ENCODE results near the gene TMCO6. TPM values are rescaled to one million over a fixed set of nuclear protein-coding genes. Genes with fewer than 3 reads are reported as not detected.
"Not testable (repeated sequence)": the region's sequence is repeated elsewhere in the genome, so short reads cannot be mapped to it uniquely, and the experiment has no call there.

Gene TMCO6
- total RNA-seq, 2 experiments from 2014 or later: 26.9 to 36.8 TPM

DNA sequence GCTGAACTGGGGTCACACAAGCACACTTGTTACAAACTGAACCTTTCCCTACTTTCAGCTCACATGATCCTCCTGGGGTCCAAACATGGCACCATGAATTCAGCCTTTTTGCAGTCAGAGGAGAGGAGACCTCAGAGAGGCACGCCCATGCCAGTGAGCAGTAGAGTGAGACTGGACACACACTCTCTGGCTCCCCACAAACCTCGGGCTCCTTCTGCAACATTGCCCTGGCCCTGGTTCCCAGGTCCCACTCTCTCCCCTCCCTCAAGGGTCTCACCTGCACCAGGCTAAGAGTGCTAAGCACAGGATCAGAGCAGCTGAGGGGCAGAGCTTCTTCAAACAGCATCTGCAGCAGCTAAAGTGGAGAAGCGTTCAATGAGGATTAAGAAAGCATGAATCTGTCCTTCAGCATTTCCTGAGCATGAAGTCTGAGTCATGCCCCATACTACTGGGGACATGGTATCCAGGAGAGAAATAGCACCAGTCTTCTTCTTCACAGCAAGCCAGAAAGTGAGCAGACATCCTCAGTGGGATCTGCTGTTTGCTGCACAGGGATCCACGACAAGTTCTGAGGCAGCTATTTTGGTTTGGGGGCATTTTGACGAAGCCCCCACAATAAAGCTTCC, 47.4 kb upstream of the TMCO6 start:
- Histone ChIP-seq H2AFZ (ENCODE audit: low read length) (no peak overlapping the region), H3K36me3 (ENCODE audit: insufficient read depth, low read length) (no peaks in the 10 kb centered on the region), H3K4me1 (ENCODE audit: insufficient read depth, low read length, poor library complexity, severe bottlenecking) (no peaks in the 10 kb centered on the region), H3K79me2 (ENCODE audit: insufficient read depth, low read depth, low read length) (no peaks in the 10 kb centered on the region), H3K4me2 (ENCODE audit: low read length) (no peak overlapping the region), H3K9me2 (ENCODE audit: insufficient read depth, low read length) (no peaks in the 10 kb centered on the region), H3K27ac (ENCODE audit: low read depth, low read length, poor library complexity, severe bottlenecking) (no peak overlapping the region), H4K20me1 (ENCODE audit: insufficient read depth, low read length) (no peaks in the 10 kb centered on the region), H3K4me3 (ENCODE audit: low read depth, low read length, poor library complexity, severe bottlenecking) (no peak overlapping the region), H3K9me3 (ENCODE audit: low read length) (no peaks in the 10 kb centered on the region; the same call in 1 of the 2 replicates)
- BruUV-seq (replicated peaks): no TSS peak
- ChIA-PET CTCF (ENCODE audit: unreplicated experiment) (no interaction called here), POLR2A (no interaction called here)
- TF ChIP-seq, protein P1, sequence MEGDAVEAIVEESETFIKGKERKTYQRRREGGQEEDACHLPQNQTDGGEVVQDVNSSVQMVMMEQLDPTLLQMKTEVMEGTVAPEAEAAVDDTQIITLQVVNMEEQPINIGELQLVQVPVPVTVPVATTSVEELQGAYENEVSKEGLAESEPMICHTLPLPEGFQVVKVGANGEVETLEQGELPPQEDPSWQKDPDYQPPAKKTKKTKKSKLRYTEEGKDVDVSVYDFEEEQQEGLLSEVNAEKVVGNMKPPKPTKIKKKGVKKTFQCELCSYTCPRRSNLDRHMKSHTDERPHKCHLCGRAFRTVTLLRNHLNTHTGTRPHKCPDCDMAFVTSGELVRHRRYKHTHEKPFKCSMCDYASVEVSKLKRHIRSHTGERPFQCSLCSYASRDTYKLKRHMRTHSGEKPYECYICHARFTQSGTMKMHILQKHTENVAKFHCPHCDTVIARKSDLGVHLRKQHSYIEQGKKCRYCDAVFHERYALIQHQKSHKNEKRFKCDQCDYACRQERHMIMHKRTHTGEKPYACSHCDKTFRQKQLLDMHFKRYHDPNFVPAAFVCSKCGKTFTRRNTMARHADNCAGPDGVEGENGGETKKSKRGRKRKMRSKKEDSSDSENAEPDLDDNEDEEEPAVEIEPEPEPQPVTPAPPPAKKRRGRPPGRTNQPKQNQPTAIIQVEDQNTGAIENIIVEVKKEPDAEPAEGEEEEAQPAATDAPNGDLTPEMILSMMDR (conservative IDR thresholded peaks at IDR 0.05; ENCODE audit: low read length): no peak
- no peak for TF ChIP-seq EZH2phosphoT487 (IDR thresholded peaks at IDR 0.05; ENCODE audit: borderline replicate concordance, low read depth, low read length)
- intact Hi-C loops (cut with micrococcal nuclease; ENCODE audit: unreplicated experiment): no loop called here
- no peak for DNase-seq (ENCODE audit: low spot score)

DNA sequence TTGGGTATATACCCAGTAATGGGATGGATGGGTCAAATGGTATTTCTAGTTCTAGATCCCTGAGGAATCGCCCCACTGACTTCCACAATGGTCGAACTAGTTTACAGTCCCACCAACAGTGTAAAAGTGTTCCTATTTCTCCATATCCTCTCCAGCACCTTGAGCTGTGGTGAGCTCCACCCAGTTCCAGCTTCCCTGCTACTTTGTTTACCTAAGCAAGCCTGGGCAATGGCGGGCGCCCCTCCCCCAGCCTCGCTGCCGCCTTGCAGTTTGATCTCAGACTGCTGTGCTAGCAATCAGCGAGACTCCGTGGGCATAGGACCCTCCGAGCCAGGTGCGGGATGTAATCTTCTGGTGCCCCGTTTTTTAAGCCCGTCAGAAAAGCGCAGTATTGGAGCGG, 46.2 kb upstream of the TMCO6 start:
- POLR2A ChIA-PET; intact Hi-C loops (cut with micrococcal nuclease; ENCODE audit: unreplicated experiment): not testable (repeated sequence)

DNA sequence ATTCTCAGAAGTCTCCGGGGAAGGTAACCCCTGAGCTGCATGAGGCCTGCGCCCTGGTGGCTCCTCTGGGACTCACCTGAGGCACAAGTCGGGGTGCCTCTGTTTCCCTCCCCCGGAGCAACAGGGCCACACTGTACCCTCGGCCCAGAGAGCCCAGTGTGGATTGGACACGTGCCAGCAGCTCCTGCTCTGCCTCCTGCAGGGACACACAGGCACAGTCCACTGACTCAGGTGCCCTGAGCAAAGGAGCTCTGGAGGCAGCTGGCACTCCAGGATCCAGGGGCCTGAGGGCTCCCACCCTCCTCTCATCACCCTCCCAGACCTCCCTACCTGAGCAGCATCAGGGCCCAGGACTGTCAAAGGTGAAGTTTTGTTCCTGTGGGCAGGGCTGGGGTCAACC, 45.1 kb upstream of the TMCO6 start:
- no peaks in the 10 kb centered on the region for H3K9me2 ChIP-seq (ENCODE audit: insufficient read depth, low read length)
- DNase-seq (ENCODE audit: low spot score): no peak
- no peak overlapping the region for H3K4me2 ChIP-seq (ENCODE audit: low read length)
- no TSS peak for BruUV-seq (replicated peaks)
- no peaks in the 10 kb centered on the region for H4K20me1 ChIP-seq (ENCODE audit: insufficient read depth, low read length)
- H3K79me2 ChIP-seq (ENCODE audit: insufficient read depth, low read depth, low read length): no peaks in the 10 kb centered on the region
- ChIA-PET CTCF (ENCODE audit: unreplicated experiment) (no interaction called here), POLR2A (no interaction called here)
- H3K9me3 ChIP-seq (ENCODE audit: low read length): no peaks in the 10 kb centered on the region
- no peaks in the 10 kb centered on the region for H3K4me1 ChIP-seq (ENCODE audit: insufficient read depth, low read length, poor library complexity, severe bottlenecking)
- intact Hi-C loops (cut with micrococcal nuclease; ENCODE audit: unreplicated experiment): no loop called here
- no peaks in the 10 kb centered on the region for H3K36me3 ChIP-seq (ENCODE audit: insufficient read depth, low read length)
- H3K4me3 ChIP-seq (ENCODE audit: low read depth, low read length, poor library complexity, severe bottlenecking): no peak overlapping the region
- H3K27ac ChIP-seq (ENCODE audit: low read depth, low read length, poor library complexity, severe bottlenecking): no peak overlapping the region
- TF ChIP-seq EZH2phosphoT487 (IDR thresholded peaks at IDR 0.05; ENCODE audit: borderline replicate concordance, low read depth, low read length): no peak
- TF ChIP-seq, protein P1 (conservative IDR thresholded peaks at IDR 0.05; ENCODE audit: low read length): no peak
- no peak overlapping the region for H2AFZ ChIP-seq (ENCODE audit: low read length)

More for the DNA sequence above, 46.2 kb upstream of the TMCO6 start:
- H3K9me3 ChIP-seq (ENCODE audit: low read length); H4K20me1 ChIP-seq (ENCODE audit: insufficient read depth, low read length); H3K9me2 ChIP-seq (ENCODE audit: insufficient read depth, low read length); DNase-seq (ENCODE audit: low spot score); H2AFZ ChIP-seq (ENCODE audit: low read length); CTCF ChIA-PET (ENCODE audit: unreplicated experiment); BruUV-seq (replicated peaks); H3K4me2 ChIP-seq (ENCODE audit: low read length); H3K27ac ChIP-seq (ENCODE audit: low read depth, low read length, poor library complexity, severe bottlenecking); H3K4me3 ChIP-seq (ENCODE audit: low read depth, low read length, poor library complexity, severe bottlenecking); H3K36me3 ChIP-seq (ENCODE audit: insufficient read depth, low read length); H3K79me2 ChIP-seq (ENCODE audit: insufficient read depth, low read depth, low read length); H3K4me1 ChIP-seq (ENCODE audit: insufficient read depth, low read length, poor library complexity, severe bottlenecking): not testable (repeated sequence)
